Suppressor macrophage treated with lipopolysaccharide for 4 hours (primary cell): ENCODE data around the gene HSPA13.
"Not testable (repeated sequence)": the region's sequence is repeated elsewhere in the genome, so short reads cannot be mapped to it uniquely, and the experiment has no call there.

Experiments
- DNase-seq: peaks from one replicate; pipeline ENCODE4 v3.0.0-alpha.2; 2020

The HSPA13 gene

GRCh38 chr21:14382835-14383595 is at the start of gene HSPA13:
TSS of gene HSPA13 (minus strand) at chr21:14383146. CDS start at chr21:14383119, 27 bp downstream.
- DNase-seq: peak; percentile 100

GRCh38 chr21:14418920-14419319 is 36.0 kb upstream of the HSPA13 start:
- DNase-seq: no peak

GRCh38 chr21:14414932-14415508 is 32.1 kb upstream of the HSPA13 start:
- DNase-seq: peak; percentile 40

GRCh38 chr21:14405962-14406361 is 23.0 kb upstream of the HSPA13 start:
- no peak for DNase-seq

GRCh38 chr21:14405225-14405624 is 22.3 kb upstream of the HSPA13 start:
- no peak for DNase-seq

GRCh38 chr21:14403681-14404318 is 20.9 kb upstream of the HSPA13 start:
- DNase-seq: peak; percentile 54

GRCh38 chr21:14401217-14401616 is 18.3 kb upstream of the HSPA13 start:
- DNase-seq: no peak

- no peak for DNase-seq
Measured at GRCh38 chr21:14388282-14388681, 5.3 kb upstream of the HSPA13 start.

- DNase-seq: no peak
Measured at GRCh38 chr21:14384453-14384852, 1.5 kb upstream of the HSPA13 start.

- DNase-seq: peak; percentile 74
Measured at GRCh38 chr21:14383596-14384180, 742 bp upstream of the HSPA13 start.

GRCh38 chr21:14382486-14382834 is 486 bp downstream of the HSPA13 start:
- no peak for DNase-seq

- no peak for DNase-seq
Measured at GRCh38 chr21:14376854-14377253, 6.1 kb downstream of the HSPA13 start.

- DNase-seq: peak; percentile 32
Measured at GRCh38 chr21:14366998-14367397, 15.9 kb downstream of the HSPA13 start.

GRCh38 chr21:14361958-14362357 is 21.0 kb downstream of the HSPA13 start:
- peak; percentile 68 for DNase-seq

- no peak for DNase-seq
Measured at GRCh38 chr21:14358775-14359174, 24.2 kb downstream of the HSPA13 start.

- DNase-seq: no peak
Measured at GRCh38 chr21:14356746-14357145, 26.2 kb downstream of the HSPA13 start.

- no peak for DNase-seq
Measured at GRCh38 chr21:14354515-14354914, 28.4 kb downstream of the HSPA13 start.

GRCh38 chr21:14353726-14354125 is 29.2 kb downstream of the HSPA13 start:
- no peak for DNase-seq

GRCh38 chr21:14353231-14353630 is 29.7 kb downstream of the HSPA13 start:
- no peak for DNase-seq

GRCh38 chr21:14327346-14327745 is 55.6 kb downstream of the HSPA13 start:
- DNase-seq: not testable (repeated sequence)

- DNase-seq: no peak
Measured at GRCh38 chr21:14325595-14325994, 57.4 kb downstream of the HSPA13 start.
